CD4-positive, alpha-beta memory T cell (primary cell): ENCODE results near the gene TBX4. TPM values are rescaled to one million over a fixed set of nuclear protein-coding genes. Genes with fewer than 3 reads are reported as not detected.

Source experiments
- CTCF ChIA-PET: fragments of 350-600 bp; sonication (Branson Sonifier 250); formaldehyde crosslinking; loops from one replicate; lab custom pipeline; 2021; ENCODE audit warnings: inconsistent platforms; ENCODE audit not compliant: partially characterized antibody; lab: Charles Lee
- POLR2A ChIA-PET: fragments of 350-600 bp; sonication (Branson Sonifier 250); formaldehyde crosslinking; loops from one replicate; lab custom pipeline; 2021; ENCODE audit not compliant: partially characterized antibody; lab: Charles Lee
- DNase-seq, 5 donors: peaks; one replicate each; pipeline versions ENCODE4 v3.0.0 to v3.0.0-alpha.2; 2020 to 2022; ENCODE audit warnings: mixed read lengths in 1 of 5
- H3K27ac ChIP-seq: one replicate; pipeline ENCODE4 v1.7.0; 2013; ENCODE audit warnings: low read depth, low read length
- H3K27me3 ChIP-seq: 2 replicates; pipeline ENCODE4 v1.7.0; 2013; ENCODE audit warnings: mild to moderate bottlenecking, low read length, moderate library complexity; ENCODE audit not compliant: insufficient read depth
- H3K36me3 ChIP-seq: 2 replicates; pipeline ENCODE4 v1.7.0; 2013; ENCODE audit warnings: mild to moderate bottlenecking, low read length, moderate library complexity; ENCODE audit not compliant: insufficient read depth
- H3K4me1 ChIP-seq: 2 replicates; pipeline ENCODE4 v1.7.0; 2013; ENCODE audit warnings: mild to moderate bottlenecking, low read length, moderate library complexity; ENCODE audit not compliant: insufficient read depth
- H3K4me3 ChIP-seq, 2 donors: one replicate each; pipeline ENCODE4 v1.7.0; 2013; ENCODE audit warnings: low read length in 2 of 2, mild to moderate bottlenecking in 1 of 2
- H3K9me3 ChIP-seq, 2 donors: one replicate each; pipeline ENCODE4 v1.7.0; 2013; ENCODE audit warnings: low read length in 2 of 2, control low read depth in 1 of 2; ENCODE audit not compliant: control insufficient read depth in 1 of 2
- H3K27ac Mint-ChIP-seq, 7 donors: one replicate each; pipeline ENCODE4 v1.8.0; 2020 to 2021; ENCODE audit warnings: mixed read lengths in 7 of 7, mild to moderate bottlenecking in 6 of 7, inconsistent platforms in 3 of 7, moderate library complexity in 3 of 7
- H3K27me3 Mint-ChIP-seq, 2 donors: one replicate each; pipeline ENCODE4 v1.8.0; 2020 to 2021; ENCODE audit warnings: mixed read lengths in 2 of 2
- H3K36me3 Mint-ChIP-seq, 2 donors: one replicate each; pipeline ENCODE4 v1.8.0; 2020 to 2021; ENCODE audit warnings: mixed read lengths in 2 of 2, inconsistent platforms in 1 of 2, mild to moderate bottlenecking in 1 of 2
- H3K4me1 Mint-ChIP-seq, 4 donors: one replicate each; pipeline ENCODE4 v1.8.0; 2020 to 2021; ENCODE audit warnings: mixed read lengths in 4 of 4, mild to moderate bottlenecking in 1 of 4
- H3K4me3 Mint-ChIP-seq, 8 donors: one replicate each; pipeline ENCODE4 v1.8.0; 2020 to 2021; ENCODE audit warnings: mixed read lengths in 8 of 8, mild to moderate bottlenecking in 7 of 8, moderate library complexity in 6 of 8, inconsistent platforms in 3 of 8
- H3K9me3 Mint-ChIP-seq, 8 donors: one replicate each; pipeline ENCODE4 v1.8.0; 2020 to 2021; ENCODE audit warnings: mixed read lengths in 8 of 8, mild to moderate bottlenecking in 5 of 8, inconsistent platforms in 3 of 8, moderate library complexity in 1 of 8
- intact Hi-C: fragments of 100-400 bp; cut with micrococcal nuclease; formaldehyde crosslinking; loops from one replicate; pipeline ENCODE4 v1.15.1; 2023
- polyA plus RNA-seq, 2 donors: library from polyadenylated mRNA; unstranded; fragments of 300-500 nt; fragmentation: Illumina TruSeq; gene quantifications; one replicate each; pipeline ENCODE4 v1.2.3, GENCODE V29; 2021
- total RNA-seq, 2 experiments: library from RNA; stranded (reverse); gene quantifications; one replicate each; pipeline ENCODE4 v1.2.3, GENCODE V29; 2021

The TBX4 gene
- total and polyA plus RNA-seq, 4 experiments from 2014 or later: not detected

DNA sequence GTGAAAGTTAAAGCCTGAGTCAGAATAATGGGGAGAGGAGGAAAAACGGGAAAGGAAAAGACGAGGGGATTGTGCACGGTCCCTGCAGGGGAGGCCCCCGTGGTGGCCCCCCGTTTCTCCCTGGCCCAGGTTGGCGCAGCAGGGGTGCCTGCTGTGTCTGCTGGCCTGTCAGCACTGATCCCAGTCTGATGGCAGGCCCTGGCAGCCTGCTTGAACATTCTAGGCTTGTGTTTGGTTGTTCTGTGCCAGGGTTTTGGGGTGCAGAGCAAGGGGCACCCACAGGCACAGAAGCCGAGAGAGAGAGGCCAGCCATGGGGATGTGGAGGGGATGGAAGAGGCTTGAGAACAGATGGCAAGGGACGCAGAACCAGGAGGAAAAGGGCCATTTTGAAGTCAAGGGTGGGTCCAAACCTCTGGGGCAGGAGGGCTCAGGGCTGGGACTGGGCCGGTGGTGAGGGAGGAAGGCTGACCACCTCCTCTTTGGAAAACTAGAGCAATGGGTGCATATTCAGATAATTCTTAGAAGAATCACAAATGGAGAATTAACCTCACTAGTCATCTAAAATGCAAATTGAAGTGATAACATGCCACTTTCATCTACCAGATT is 35.9 kb downstream of the TBX4 start:
- Mint-ChIP-seq H3K27me3 (peaks cover 3 to 5% of the 10 kb centered on the region in 2 donors), H3K4me3 (no peak overlapping the region), H3K9me3 (no peaks in the 10 kb centered on the region), H3K4me1 (no peaks in the 10 kb centered on the region), H3K36me3 (no peaks in the 10 kb centered on the region), H3K27ac (no peak overlapping the region)
- ChIA-PET POLR2A (no interaction called here), CTCF (no interaction called here)
- no peaks in the 10 kb centered on the region for H3K4me1 ChIP-seq
- H3K4me3 ChIP-seq: no peak overlapping the region
- H3K27ac ChIP-seq: no peak overlapping the region
- no peaks in the 10 kb centered on the region for H3K36me3 ChIP-seq
- no peaks in the 10 kb centered on the region for H3K27me3 ChIP-seq
- DNase-seq: no peak
- H3K9me3 ChIP-seq: no peaks in the 10 kb centered on the region
- intact Hi-C loops: no loop called here

DNA sequence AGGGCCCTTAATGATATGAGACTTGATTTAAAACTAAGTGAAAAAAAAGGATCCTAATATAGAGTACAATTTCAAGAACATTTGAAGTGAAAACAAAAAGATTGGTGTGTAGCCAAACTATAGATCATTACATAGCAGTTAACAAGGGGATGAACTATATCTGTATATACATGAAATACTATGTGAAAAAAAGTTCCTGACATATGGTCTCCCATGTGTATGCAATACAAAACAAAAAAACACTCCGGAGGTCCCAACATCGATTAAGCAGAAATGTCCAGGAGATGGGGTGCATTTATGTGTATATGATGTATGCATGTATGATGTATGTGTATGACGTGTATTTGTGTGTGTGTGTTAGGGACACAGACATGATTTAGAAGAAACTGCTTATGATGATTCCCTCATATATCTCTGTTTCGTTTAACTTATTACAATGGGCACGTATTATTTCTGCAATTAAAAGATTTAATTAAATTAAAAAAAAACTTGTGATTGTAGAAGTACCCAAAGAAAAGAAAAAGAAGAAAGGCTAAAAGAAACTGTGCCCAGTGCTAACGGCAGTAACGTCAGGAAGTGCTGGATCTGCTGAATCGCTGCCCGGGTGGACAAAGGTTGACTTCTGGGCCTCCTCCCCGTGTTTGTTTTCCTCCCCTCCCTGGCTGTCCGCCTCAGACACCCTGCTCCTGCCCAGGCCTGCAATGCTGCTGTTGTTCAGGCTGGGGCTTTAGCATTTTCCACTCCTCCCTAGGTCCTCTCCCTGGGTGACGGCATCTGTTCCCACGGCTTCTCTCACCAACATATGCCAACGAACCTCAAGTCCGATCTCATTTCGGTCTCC is 36.9 kb downstream of the TBX4 start:
- H3K9me3 Mint-ChIP-seq: no peaks in the 10 kb centered on the region
- intact Hi-C loops: no loop called here
- no peaks in the 10 kb centered on the region for H3K4me1 Mint-ChIP-seq
- DNase-seq: no peak
- Histone ChIP-seq H3K9me3 (no peaks in the 10 kb centered on the region), H3K36me3 (no peaks in the 10 kb centered on the region), H3K4me1 (no peaks in the 10 kb centered on the region), H3K27me3 (no peaks in the 10 kb centered on the region), H3K27ac (no peak overlapping the region), H3K4me3 (no peak overlapping the region)
- POLR2A ChIA-PET: no interaction called here
- H3K27ac Mint-ChIP-seq: no peak overlapping the region
- CTCF ChIA-PET: no interaction called here
- peaks cover 3 to 5% of the 10 kb centered on the region in 2 donors for H3K27me3 Mint-ChIP-seq
- H3K36me3 Mint-ChIP-seq: no peaks in the 10 kb centered on the region
- H3K4me3 Mint-ChIP-seq: no peak overlapping the region

DNA sequence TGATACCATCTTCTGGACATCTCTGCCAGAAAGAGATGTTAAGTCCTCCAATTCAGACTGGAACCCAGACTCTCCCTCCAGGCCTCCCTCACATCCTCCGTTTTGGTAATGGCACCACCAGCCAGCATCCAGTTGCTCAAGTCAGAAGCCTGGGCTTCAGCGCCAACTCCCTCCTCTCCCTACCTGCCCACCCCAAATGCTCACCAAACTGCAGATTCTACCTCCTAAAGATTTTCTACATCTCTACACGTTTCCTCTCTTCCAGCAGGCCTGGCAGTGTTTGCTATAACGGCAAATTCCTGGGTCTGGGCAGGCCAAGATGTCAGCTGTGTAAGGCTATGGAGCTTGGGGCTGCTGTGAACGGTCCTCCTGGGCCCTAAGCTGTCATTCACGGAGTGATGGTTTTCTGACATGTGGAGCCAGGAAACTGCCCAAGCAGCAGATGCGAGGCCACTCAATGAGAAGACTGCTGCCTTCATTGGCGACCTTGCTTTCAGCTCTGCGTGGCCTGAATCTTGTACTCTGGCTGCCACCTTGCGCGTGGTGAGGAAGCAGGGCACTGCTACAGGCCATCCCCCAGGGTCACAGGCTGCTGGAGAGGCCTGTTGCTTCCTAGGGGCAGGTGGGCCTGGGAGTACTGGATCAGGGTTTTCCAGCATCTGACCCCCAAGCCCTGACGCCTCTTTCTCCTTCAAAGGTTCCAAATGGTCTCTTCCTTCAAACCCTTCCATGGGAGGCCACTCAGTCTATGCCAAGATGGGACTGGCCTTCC is 37.7 kb downstream of the TBX4 start:
- intact Hi-C loops: no loop called here
- no peak overlapping the region for H3K4me3 Mint-ChIP-seq
- ChIA-PET POLR2A (no interaction called here), CTCF (no interaction called here)
- no peak for DNase-seq
- H3K9me3 ChIP-seq: no peaks in the 10 kb centered on the region
- no peaks in the 10 kb centered on the region for H3K9me3 Mint-ChIP-seq
- H3K27ac ChIP-seq: no peak overlapping the region
- no peaks in the 10 kb centered on the region for H3K4me1 Mint-ChIP-seq
- no peak overlapping the region for H3K27ac Mint-ChIP-seq
- no peaks in the 10 kb centered on the region for H3K36me3 Mint-ChIP-seq
- no peaks in the 10 kb centered on the region for H3K27me3 ChIP-seq
- peaks cover 3 to 8% of the 10 kb centered on the region in 2 donors for H3K27me3 Mint-ChIP-seq
- H3K4me1 ChIP-seq: no peaks in the 10 kb centered on the region
- H3K36me3 ChIP-seq: no peaks in the 10 kb centered on the region
- no peak overlapping the region for H3K4me3 ChIP-seq

DNA sequence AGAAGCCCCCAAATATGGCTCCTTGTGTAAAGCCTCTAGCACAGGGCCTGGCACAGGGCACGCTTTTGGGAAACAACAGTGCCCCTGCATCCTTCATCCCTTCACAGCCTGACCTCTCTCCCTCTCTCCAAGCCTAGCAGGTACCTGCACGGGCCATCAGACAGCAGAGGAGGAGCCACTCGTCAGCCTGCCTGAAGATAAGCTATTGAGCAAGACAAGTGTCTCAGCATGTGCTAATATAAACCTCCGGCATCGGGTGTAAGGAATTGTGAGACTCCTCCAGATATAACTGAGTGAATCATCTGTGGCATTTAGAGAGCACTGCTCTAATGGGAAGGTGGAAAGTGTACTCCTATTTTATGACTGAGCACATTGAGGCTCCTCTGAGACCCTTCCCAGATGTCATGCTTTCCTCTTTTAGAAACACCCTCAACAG is 38.3 kb downstream of the TBX4 start:
- no peak overlapping the region for H3K27ac Mint-ChIP-seq
- H3K4me3 ChIP-seq: no peak overlapping the region
- no peaks in the 10 kb centered on the region for H3K4me1 Mint-ChIP-seq
- no peaks in the 10 kb centered on the region for H3K9me3 ChIP-seq
- no peaks in the 10 kb centered on the region for H3K36me3 Mint-ChIP-seq
- H3K27ac ChIP-seq: no peak overlapping the region
- intact Hi-C loops: no loop called here
- no peaks in the 10 kb centered on the region for H3K9me3 Mint-ChIP-seq
- ChIA-PET CTCF (no interaction called here), POLR2A (no interaction called here)
- no peak for DNase-seq
- H3K4me1 ChIP-seq: no peaks in the 10 kb centered on the region
- H3K36me3 ChIP-seq: no peaks in the 10 kb centered on the region
- no peak overlapping the region for H3K4me3 Mint-ChIP-seq
- H3K27me3 ChIP-seq: no peaks in the 10 kb centered on the region
- H3K27me3 Mint-ChIP-seq: peaks cover 3 to 8% of the 10 kb centered on the region in 2 donors

DNA sequence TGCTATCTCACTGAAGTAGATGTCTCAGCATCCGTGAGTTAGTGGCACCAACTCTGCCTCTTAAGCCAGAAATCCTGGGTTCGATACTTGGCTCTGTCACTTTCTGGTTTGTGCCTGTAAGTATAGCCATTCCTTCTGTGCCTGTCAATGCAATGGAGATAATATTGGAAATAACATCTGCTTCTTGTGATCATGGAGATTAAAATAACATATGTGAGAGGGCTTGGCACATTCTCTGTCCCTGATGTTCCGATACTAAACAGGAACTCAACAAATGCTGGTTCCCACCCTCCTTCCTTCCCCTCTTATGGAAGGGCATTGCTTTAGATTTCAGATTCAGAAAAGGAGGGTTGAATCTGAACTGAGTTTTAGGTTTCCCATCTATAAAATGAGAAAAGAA is 39.8 kb downstream of the TBX4 start:
- H3K27me3 Mint-ChIP-seq: peaks cover 2 to 8% of the 10 kb centered on the region in 2 donors
- POLR2A ChIA-PET: no interaction called here
- Histone ChIP-seq H3K4me1 (no peaks in the 10 kb centered on the region), H3K36me3 (no peaks in the 10 kb centered on the region), H3K27me3 (no peaks in the 10 kb centered on the region), H3K4me3 (no peak overlapping the region), H3K27ac (no peak overlapping the region), H3K9me3 (no peaks in the 10 kb centered on the region)
- intact Hi-C loops: no loop called here
- H3K4me1 Mint-ChIP-seq: peaks cover 0 to 4% (median under 1%) of the 10 kb centered on the region in 4 donors
- H3K36me3 Mint-ChIP-seq: no peaks in the 10 kb centered on the region
- H3K27ac Mint-ChIP-seq: no peak overlapping the region
- CTCF ChIA-PET: no interaction called here
- H3K4me3 Mint-ChIP-seq: no peak overlapping the region
- no peak for DNase-seq
- no peaks in the 10 kb centered on the region for H3K9me3 Mint-ChIP-seq

DNA sequence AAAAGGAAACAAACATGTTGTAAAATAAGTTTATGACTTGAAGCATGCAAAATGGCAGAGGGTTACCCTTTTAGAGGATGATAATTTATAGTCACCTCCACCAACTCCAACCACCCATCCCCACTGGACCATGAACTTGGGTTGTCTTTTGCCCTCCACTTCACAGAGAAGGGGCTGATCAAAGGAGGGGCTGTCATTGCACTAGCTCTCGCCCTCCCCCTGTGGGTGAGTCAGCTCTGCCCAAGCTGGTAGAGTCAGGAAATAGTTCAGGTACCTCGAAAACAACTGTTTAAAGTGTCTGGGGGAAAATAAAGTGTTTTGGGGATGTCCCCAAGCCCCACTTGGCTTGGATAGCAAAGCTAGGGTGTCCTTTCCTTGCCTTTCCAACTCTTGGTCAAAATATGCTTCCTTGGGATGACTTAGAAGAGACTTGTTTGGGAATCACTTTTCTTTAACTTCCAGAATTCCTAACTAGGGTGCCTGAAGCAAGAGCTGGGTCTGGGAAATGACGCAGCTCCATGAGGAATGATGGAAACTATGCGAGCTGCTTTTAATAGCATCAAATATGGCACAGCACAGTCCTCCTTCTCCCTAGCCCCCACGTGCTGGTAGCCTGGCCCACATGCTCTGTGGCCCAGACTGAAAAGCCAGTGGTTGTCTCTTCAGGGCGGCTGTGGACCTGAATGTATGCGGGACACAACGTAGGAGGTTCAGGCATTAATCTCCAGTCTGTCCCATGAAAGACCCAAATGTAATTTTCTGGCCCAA is 40.7 kb downstream of the TBX4 start:
- no peak for DNase-seq
- Histone ChIP-seq H3K27me3 (no peaks in the 10 kb centered on the region), H3K9me3 (no peaks in the 10 kb centered on the region), H3K27ac (no peak overlapping the region), H3K4me1 (no peaks in the 10 kb centered on the region), H3K4me3 (no peak overlapping the region), H3K36me3 (no peaks in the 10 kb centered on the region)
- peaks cover 2 to 5% of the 10 kb centered on the region in 2 donors for H3K27me3 Mint-ChIP-seq
- no peak overlapping the region for H3K4me3 Mint-ChIP-seq
- peaks cover 0 to 4% (median under 1%) of the 10 kb centered on the region in 4 donors for H3K4me1 Mint-ChIP-seq
- CTCF ChIA-PET: interaction anchor here (0.7 kb wide), 1 partner anchor 529 kb away, joined by 3 read pairs; no protein-coding TSS in a partner anchor
- intact Hi-C loops: no loop called here
- no peaks in the 10 kb centered on the region for H3K36me3 Mint-ChIP-seq
- no peaks in the 10 kb centered on the region for H3K9me3 Mint-ChIP-seq
- H3K27ac Mint-ChIP-seq: no peak overlapping the region
- POLR2A ChIA-PET: no interaction called here
